H9 (cell line): ENCODE results near the gene PRDM2. TPM values are rescaled to one million over a fixed set of nuclear protein-coding genes. Genes with fewer than 3 reads are reported as not detected.

Experiments
- DNase-seq: peaks from one replicate; pipeline ENCODE4 v3.0.0-alpha.2; 2017
- H2AFZ ChIP-seq: one replicate; pipeline ENCODE4 v1.6.1; 2013; ENCODE audit warnings: mild to moderate bottlenecking, low read length, control low read depth, moderate library complexity
- H2AK5ac ChIP-seq: 2 replicates; pipeline ENCODE4 v1.6.1; 2013; ENCODE audit warnings: low read length, control low read depth, mixed read lengths; ENCODE audit not compliant: insufficient read length
- H2BK120ac ChIP-seq: one replicate; pipeline ENCODE4 v1.6.1; 2013; ENCODE audit warnings: low read depth, mild to moderate bottlenecking, low read length, control low read depth, inconsistent platforms; ENCODE audit not compliant: poor library complexity, severe bottlenecking
- H2BK12ac ChIP-seq: 2 replicates; pipeline ENCODE4 v1.6.1; 2013; ENCODE audit warnings: low read length, control low read depth, mixed read lengths, low read depth; ENCODE audit not compliant: insufficient read length
- H2BK15ac ChIP-seq: 2 replicates; pipeline ENCODE4 v1.6.1; 2013; ENCODE audit warnings: low read depth, low read length, control low read depth
- H2BK20ac ChIP-seq: one replicate; pipeline ENCODE4 v1.6.1; 2013; ENCODE audit warnings: low read depth, mild to moderate bottlenecking, low read length, control low read depth, inconsistent platforms; ENCODE audit not compliant: poor library complexity, severe bottlenecking
- H2BK5ac ChIP-seq: 2 replicates; pipeline ENCODE4 v1.6.1; 2013; ENCODE audit warnings: low read length, control low read depth, mixed read lengths; ENCODE audit not compliant: insufficient read length
- H3K14ac ChIP-seq: 2 replicates; pipeline ENCODE4 v1.6.1; 2013; ENCODE audit warnings: low read length, control low read depth; ENCODE audit not compliant: insufficient read depth
- H3K18ac ChIP-seq: 2 replicates; pipeline ENCODE4 v1.6.1; 2013; ENCODE audit warnings: low read depth, mild to moderate bottlenecking, mixed read lengths, low read length, control low read depth; ENCODE audit not compliant: insufficient read length
- H3K23ac ChIP-seq: 2 replicates; pipeline ENCODE4 v1.6.1; 2013; ENCODE audit warnings: low read length, control low read depth, mixed read lengths, low read depth; ENCODE audit not compliant: insufficient read length
- H3K23me2 ChIP-seq: 2 replicates; pipeline ENCODE4 v1.6.1; 2013; ENCODE audit warnings: low read depth, mild to moderate bottlenecking, mixed read lengths, low read length, control low read depth; ENCODE audit not compliant: insufficient read length, poor library complexity, severe bottlenecking
- H3K27ac ChIP-seq: 2 replicates; pipeline ENCODE4 v1.5.1; 2013; ENCODE audit warnings: low read length, control low read depth, mixed read lengths, low read depth; ENCODE audit not compliant: insufficient read length
- H3K27me3 ChIP-seq: 2 replicates; pipeline ENCODE4 v1.6.1; 2013; ENCODE audit warnings: low read length, control low read depth, inconsistent platforms; ENCODE audit not compliant: insufficient read depth
- H3K4ac ChIP-seq: 2 replicates; pipeline ENCODE4 v1.6.1; 2013; ENCODE audit warnings: low read depth, mild to moderate bottlenecking, control low read depth, inconsistent platforms, low read length, moderate library complexity
- H3K4me1 ChIP-seq: 2 replicates; pipeline ENCODE4 v1.6.1; 2013; ENCODE audit warnings: low read length, control low read depth, inconsistent platforms; ENCODE audit not compliant: insufficient read depth
- H3K4me2 ChIP-seq: 2 replicates; pipeline ENCODE4 v1.6.1; 2013; ENCODE audit warnings: low read length, control low read depth, mixed read lengths; ENCODE audit not compliant: insufficient read length, insufficient read depth
- H3K56ac ChIP-seq: 2 replicates; pipeline ENCODE4 v1.6.1; 2013; ENCODE audit warnings: low read depth, mild to moderate bottlenecking, mixed read lengths, low read length, control low read depth; ENCODE audit not compliant: insufficient read length
- H3K79me1 ChIP-seq: 2 replicates; pipeline ENCODE4 v1.6.1; 2013; ENCODE audit warnings: low read depth, mild to moderate bottlenecking, moderate library complexity, low read length, control low read depth, inconsistent platforms; ENCODE audit not compliant: insufficient read depth, poor library complexity, severe bottlenecking
- H3K79me2 ChIP-seq: 2 replicates; pipeline ENCODE4 v1.6.1; 2013; ENCODE audit warnings: low read length, control low read depth, inconsistent platforms; ENCODE audit not compliant: insufficient read depth
- H3K9ac ChIP-seq: 2 replicates; pipeline ENCODE4 v1.6.1; 2013; ENCODE audit warnings: low read length, control low read depth, mixed read lengths; ENCODE audit not compliant: insufficient read length; ENCODE audit errors: extremely low read depth
- H3K9me3 ChIP-seq: one replicate; pipeline ENCODE4 v1.6.1; 2013; ENCODE audit warnings: low read depth, low read length, inconsistent platforms; ENCODE audit not compliant: control insufficient read depth
- H3T11ph ChIP-seq: one replicate; pipeline ENCODE4 v1.6.1; 2013; ENCODE audit warnings: mild to moderate bottlenecking, low read length, control low read depth, inconsistent platforms
- H4K20me1 ChIP-seq: one replicate; pipeline ENCODE4 v1.6.1; 2013; ENCODE audit not compliant: control insufficient read depth, insufficient read length, insufficient read depth
- H4K5ac ChIP-seq: 2 replicates; pipeline ENCODE4 v1.6.1; 2013; ENCODE audit warnings: low read depth, mild to moderate bottlenecking, mixed read lengths, low read length, control low read depth; ENCODE audit not compliant: insufficient read length
- H4K8ac ChIP-seq: replicated peaks from 2 replicates; pipeline ENCODE4 v1.6.1; 2013; ENCODE audit warnings: low read length, control low read depth, mixed read lengths, low read depth; ENCODE audit not compliant: insufficient read length
- H4K91ac ChIP-seq: 2 replicates; pipeline ENCODE4 v1.6.1; 2013; ENCODE audit warnings: low read depth, mild to moderate bottlenecking, moderate library complexity, mixed read lengths, low read length, control low read depth; ENCODE audit not compliant: insufficient read length
- H3K27ac Mint-ChIP-seq, 3 experiments: 2 replicates in 2 of 3; 3 replicates in 1 of 3; pipeline ENCODE4 v1.8.0; 2020 to 2021; ENCODE audit warnings: mixed read lengths in 3 of 3, mild to moderate bottlenecking in 1 of 3, moderate library complexity in 1 of 3
- H3K27me3 Mint-ChIP-seq: 2 replicates; pipeline ENCODE4 v1.8.0; 2021; ENCODE audit warnings: low read depth, mild to moderate bottlenecking, moderate library complexity, mixed read lengths
- H3K36me3 Mint-ChIP-seq, 3 experiments: 2 replicates in 2 of 3; 3 replicates in 1 of 3; pipeline ENCODE4 v1.8.0; 2020 to 2021; ENCODE audit warnings: low read depth in 3 of 3, mixed read lengths in 3 of 3; ENCODE audit not compliant: insufficient read depth in 1 of 3
- H3K4me1 Mint-ChIP-seq, 2 experiments: 2 replicates each; pipeline ENCODE4 v1.8.0; 2020; ENCODE audit warnings: mixed read lengths in 2 of 2
- H3K4me3 Mint-ChIP-seq, 2 experiments: 2 replicates in 1 of 2; 3 replicates in 1 of 2; pipeline ENCODE4 v1.8.0; 2020 to 2021; ENCODE audit warnings: mild to moderate bottlenecking in 2 of 2, mixed read lengths in 2 of 2, moderate library complexity in 1 of 2
- H3K9me3 Mint-ChIP-seq, 2 experiments: 2 replicates in 1 of 2; 3 replicates in 1 of 2; pipeline ENCODE4 v1.8.0; 2020; ENCODE audit warnings: mild to moderate bottlenecking in 2 of 2, mixed read lengths in 2 of 2, moderate library complexity in 1 of 2
- WGBS: extraction: QIAGEN DNeasy Blood & Tissue Kit; methylation state at CpG from one replicate; pipeline ENCODE4 v1.1.7; 2013; ENCODE audit warnings: missing lambda C conversion rate, low lambda C conversion rate, mixed read lengths; ENCODE audit not compliant: insufficient read length; ENCODE audit errors: extremely low coverage; 5-methylcytosine and 5-hydroxymethylcytosine counted together
- total RNA-seq: library from RNA; stranded (reverse); gene quantifications from 2 replicates; pipeline ENCODE4 v1.2.1, GENCODE V29; 2021
- TF ChIP-seq, protein P1 (sequence below): fragments of 200-600 bp; sonication (generic); conservative IDR thresholded peaks from 3 replicates; pipeline ENCODE4 v1.8.0; 2021; ENCODE audit warnings: antibody characterized with exemption, mild to moderate bottlenecking

The PRDM2 gene
- total RNA-seq, 1 experiment from 2014 or later: 24.5 TPM

DNA sequence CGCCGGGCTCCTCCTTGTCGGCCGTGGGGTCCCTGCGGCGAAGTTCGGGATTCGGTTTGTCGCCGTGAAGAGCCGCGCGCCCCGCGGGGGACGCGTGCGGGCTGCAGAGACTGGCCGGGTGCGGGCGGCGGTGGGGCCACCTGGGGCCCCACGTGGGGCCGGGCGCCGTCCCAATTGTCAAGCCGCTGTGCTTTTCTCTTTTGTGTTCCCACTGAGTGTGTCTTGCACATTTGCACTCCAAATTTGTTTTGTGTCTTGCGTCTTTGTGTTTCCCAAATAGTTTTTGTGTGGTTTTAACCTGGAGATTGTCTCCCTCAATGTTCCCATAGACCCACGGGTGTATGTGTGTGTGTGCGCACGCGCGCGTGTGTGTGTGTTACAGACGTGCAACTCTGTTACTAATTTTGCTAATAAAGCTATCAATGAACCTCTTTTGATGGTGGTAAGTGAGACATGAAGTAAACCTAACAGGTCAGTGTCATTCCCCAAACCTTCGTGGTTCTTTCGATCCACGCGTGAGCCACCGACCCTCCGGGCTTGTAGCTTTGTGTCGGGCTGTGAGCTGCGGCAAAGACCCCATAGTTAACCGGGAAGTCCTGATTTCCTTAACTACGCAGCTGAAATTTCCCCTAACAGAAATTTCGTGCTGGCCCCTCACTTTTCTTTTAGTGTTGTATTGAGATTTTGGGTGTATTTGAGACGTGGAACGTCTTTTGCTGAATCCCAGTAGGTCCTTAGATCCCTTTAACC, 708 bp downstream of the PRDM2 start:
- H3K27ac ChIP-seq: no peak overlapping the region
- no peaks in the 10 kb centered on the region for H3K4me1 ChIP-seq
- no peak overlapping the region for H3T11ph ChIP-seq
- H3K9ac ChIP-seq: no peak overlapping the region
- H3K9me3 ChIP-seq: no peaks in the 10 kb centered on the region
- H2BK12ac ChIP-seq: no peak overlapping the region
- peak overlapping the region; percentile 77; the same call in 1 of the 2 replicates for H3K14ac ChIP-seq
- H3K27me3 ChIP-seq: peaks cover 5% of the 10 kb centered on the region; the same call in 1 of the 2 replicates
- Mint-ChIP-seq H3K36me3 (peaks cover 4 to 11% (median 4%) of the 10 kb centered on the region in 3 experiments; a peak in 6 of 7 replicates), H3K27me3 (peaks cover 52% of the 10 kb centered on the region), H3K9me3 (peaks cover 9 to 20% of the 10 kb centered on the region in 2 experiments), H3K4me1 (peaks cover 9 to 10% of the 10 kb centered on the region in 2 experiments), H3K4me3 (peak overlapping the region; percentile 86 to 93), H3K27ac (peak overlapping the region in 2 of 3 experiments; percentile 53 to 73; a peak in 4 of 7 replicates)
- no peak overlapping the region for H4K8ac ChIP-seq
- no peak overlapping the region for H2BK120ac ChIP-seq
- no CpG with 5 or more reads among the region's 48 CpGs for WGBS
- H2AK5ac ChIP-seq: no peak overlapping the region
- H3K79me1 ChIP-seq: no peaks in the 10 kb centered on the region
- H3K23ac ChIP-seq: no peak overlapping the region
- no peaks in the 10 kb centered on the region; the same call in 1 of the 2 replicates for H3K79me2 ChIP-seq
- no peak overlapping the region for H2BK15ac ChIP-seq
- no peak overlapping the region for H4K91ac ChIP-seq
- peak overlapping the region; percentile 86 for H3K4me2 ChIP-seq
- peaks cover 6% of the 10 kb centered on the region for H3K23me2 ChIP-seq
- no peak overlapping the region for H2BK20ac ChIP-seq
- TF ChIP-seq, protein P1, sequence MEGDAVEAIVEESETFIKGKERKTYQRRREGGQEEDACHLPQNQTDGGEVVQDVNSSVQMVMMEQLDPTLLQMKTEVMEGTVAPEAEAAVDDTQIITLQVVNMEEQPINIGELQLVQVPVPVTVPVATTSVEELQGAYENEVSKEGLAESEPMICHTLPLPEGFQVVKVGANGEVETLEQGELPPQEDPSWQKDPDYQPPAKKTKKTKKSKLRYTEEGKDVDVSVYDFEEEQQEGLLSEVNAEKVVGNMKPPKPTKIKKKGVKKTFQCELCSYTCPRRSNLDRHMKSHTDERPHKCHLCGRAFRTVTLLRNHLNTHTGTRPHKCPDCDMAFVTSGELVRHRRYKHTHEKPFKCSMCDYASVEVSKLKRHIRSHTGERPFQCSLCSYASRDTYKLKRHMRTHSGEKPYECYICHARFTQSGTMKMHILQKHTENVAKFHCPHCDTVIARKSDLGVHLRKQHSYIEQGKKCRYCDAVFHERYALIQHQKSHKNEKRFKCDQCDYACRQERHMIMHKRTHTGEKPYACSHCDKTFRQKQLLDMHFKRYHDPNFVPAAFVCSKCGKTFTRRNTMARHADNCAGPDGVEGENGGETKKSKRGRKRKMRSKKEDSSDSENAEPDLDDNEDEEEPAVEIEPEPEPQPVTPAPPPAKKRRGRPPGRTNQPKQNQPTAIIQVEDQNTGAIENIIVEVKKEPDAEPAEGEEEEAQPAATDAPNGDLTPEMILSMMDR: no peak
- no peak overlapping the region for H2BK5ac ChIP-seq
- H4K20me1 ChIP-seq: no peaks in the 10 kb centered on the region
- H4K5ac ChIP-seq: no peak overlapping the region
- no peak overlapping the region for H3K4ac ChIP-seq
- H3K56ac ChIP-seq: no peak overlapping the region
- H3K18ac ChIP-seq: no peak overlapping the region
- DNase-seq: peak; percentile 35
- no peak overlapping the region for H2AFZ ChIP-seq
